Sigmoid colon (tissue), 3 donors: Measurements from ENCODE around the gene FSTL3.

Experiments used
- POLR2A ChIP-seq, 2 donors: fragments of 450-650 bp; IDR thresholded peaks; one replicate each; pipeline ENCODE4 v1.6.1; 2016; ENCODE audit warnings: antibody characterized with exemption in 2 of 2, mild to moderate bottlenecking in 2 of 2, moderate library complexity in 2 of 2
- TF ChIP-seq, protein P1 (sequence below), 4 experiments: fragments of 450-650 bp in 3 of 4; fragments of 200-600 bp in 1 of 4; IDR thresholded peaks; one replicate each; pipeline ENCODE4 v1.5.1; 2016 to 2019; ENCODE audit warnings: antibody characterized with exemption in 4 of 4, mild to moderate bottlenecking in 3 of 4, moderate library complexity in 2 of 4

DNA sequence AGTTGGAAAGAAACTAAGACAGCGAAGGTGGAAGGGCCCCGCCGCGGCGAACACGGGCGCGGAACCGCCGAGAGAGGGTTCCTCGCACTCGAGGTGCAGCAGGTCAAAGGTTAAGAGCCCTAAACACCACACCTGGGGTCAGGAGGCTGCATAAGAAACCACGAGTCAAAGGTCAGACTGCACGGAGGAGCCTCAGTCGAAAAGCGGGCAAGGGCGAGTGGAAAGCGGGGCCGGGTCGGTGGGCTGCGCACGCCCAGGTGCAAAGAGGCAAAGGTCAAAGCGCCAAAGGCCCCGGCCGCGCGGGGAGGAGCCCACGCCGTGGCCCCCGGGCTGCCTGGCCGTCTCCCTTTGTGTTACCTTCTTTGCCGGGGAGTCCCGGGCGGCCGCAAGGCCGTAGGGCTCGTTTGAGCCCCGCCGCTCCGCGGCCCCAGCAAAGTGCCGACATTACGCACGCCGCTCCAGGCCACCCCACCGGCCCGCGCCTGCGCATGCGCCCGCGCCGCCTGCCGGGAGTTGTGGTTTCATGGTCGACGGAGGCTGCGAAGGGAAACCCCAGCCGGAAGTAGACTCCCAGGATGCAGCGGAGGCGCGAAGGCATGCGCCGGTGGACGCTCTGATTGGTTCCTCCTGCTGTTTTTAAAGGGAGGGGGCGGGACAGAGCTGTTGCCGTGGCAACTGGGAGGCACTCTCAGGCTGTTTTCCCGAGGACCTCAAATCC is 43.0 kb upstream of the FSTL3 start, which contains the start of gene POLRMT:
- TF ChIP-seq, protein P1, sequence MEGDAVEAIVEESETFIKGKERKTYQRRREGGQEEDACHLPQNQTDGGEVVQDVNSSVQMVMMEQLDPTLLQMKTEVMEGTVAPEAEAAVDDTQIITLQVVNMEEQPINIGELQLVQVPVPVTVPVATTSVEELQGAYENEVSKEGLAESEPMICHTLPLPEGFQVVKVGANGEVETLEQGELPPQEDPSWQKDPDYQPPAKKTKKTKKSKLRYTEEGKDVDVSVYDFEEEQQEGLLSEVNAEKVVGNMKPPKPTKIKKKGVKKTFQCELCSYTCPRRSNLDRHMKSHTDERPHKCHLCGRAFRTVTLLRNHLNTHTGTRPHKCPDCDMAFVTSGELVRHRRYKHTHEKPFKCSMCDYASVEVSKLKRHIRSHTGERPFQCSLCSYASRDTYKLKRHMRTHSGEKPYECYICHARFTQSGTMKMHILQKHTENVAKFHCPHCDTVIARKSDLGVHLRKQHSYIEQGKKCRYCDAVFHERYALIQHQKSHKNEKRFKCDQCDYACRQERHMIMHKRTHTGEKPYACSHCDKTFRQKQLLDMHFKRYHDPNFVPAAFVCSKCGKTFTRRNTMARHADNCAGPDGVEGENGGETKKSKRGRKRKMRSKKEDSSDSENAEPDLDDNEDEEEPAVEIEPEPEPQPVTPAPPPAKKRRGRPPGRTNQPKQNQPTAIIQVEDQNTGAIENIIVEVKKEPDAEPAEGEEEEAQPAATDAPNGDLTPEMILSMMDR (IDR thresholded peaks at IDR 0.05) = peak in 1 of 4 experiments; percentile 19
- TF ChIP-seq POLR2A (IDR thresholded peaks at IDR 0.05) = no peak
